ENCODE results near the gene SHROOM2. TPM values are rescaled to one million over a fixed set of nuclear protein-coding genes. Genes with fewer than 3 reads are reported as not detected.
A peak's percentile ranks its signal among the peaks of the same experiment; 100 is the strongest.

SHROOM2 gene
- total RNA-seq, 1 donor: not detected

DNA sequence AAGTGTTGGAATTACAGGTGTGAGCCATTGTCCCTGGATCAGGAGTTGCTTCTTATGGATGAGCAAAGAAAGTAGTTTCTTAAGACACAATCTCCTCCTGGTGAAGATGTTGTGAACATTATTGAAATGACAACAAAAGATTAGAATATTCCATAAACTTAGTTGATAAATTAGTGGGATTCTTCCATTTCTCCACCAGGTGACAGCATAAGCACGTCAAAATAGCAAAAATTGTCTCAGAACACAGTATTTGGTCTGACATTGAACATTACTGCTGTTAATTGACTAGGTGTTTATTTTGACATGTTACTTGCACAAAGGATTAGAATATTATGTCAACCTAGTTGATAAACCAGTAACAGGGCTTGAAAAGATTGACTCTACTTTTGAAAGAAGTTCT lies 202.5 kb downstream of the SHROOM2 start:
- TF ChIP-seq, protein P1, sequence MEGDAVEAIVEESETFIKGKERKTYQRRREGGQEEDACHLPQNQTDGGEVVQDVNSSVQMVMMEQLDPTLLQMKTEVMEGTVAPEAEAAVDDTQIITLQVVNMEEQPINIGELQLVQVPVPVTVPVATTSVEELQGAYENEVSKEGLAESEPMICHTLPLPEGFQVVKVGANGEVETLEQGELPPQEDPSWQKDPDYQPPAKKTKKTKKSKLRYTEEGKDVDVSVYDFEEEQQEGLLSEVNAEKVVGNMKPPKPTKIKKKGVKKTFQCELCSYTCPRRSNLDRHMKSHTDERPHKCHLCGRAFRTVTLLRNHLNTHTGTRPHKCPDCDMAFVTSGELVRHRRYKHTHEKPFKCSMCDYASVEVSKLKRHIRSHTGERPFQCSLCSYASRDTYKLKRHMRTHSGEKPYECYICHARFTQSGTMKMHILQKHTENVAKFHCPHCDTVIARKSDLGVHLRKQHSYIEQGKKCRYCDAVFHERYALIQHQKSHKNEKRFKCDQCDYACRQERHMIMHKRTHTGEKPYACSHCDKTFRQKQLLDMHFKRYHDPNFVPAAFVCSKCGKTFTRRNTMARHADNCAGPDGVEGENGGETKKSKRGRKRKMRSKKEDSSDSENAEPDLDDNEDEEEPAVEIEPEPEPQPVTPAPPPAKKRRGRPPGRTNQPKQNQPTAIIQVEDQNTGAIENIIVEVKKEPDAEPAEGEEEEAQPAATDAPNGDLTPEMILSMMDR (IDR thresholded peaks at IDR 0.05; ENCODE audit: insufficient read depth, low read length): peak; percentile 34
- peak; percentile 41 for DNase-seq (ENCODE audit: low read depth)
- H3K4me3 ChIP-seq (ENCODE audit: low read depth, low read length): no peak overlapping the region

GRCh38 chrX:9992061-9992460 lies 205.8 kb downstream of the SHROOM2 start:
- DNase-seq (ENCODE audit: low read depth): no peak
- no peak overlapping the region for H3K4me3 ChIP-seq (ENCODE audit: low read depth, low read length)
- TF ChIP-seq, protein P1 (IDR thresholded peaks at IDR 0.05; ENCODE audit: insufficient read depth, low read length): no peak

GRCh38 chrX:9992724-9993123 lies 206.5 kb downstream of the SHROOM2 start:
- no peak overlapping the region for H3K4me3 ChIP-seq (ENCODE audit: low read depth, low read length)
- DNase-seq (ENCODE audit: low read depth): no peak
- TF ChIP-seq, protein P1 (IDR thresholded peaks at IDR 0.05; ENCODE audit: insufficient read depth, low read length): no peak

- DNase-seq (ENCODE audit: low read depth): peak; percentile 90
- TF ChIP-seq, protein P1 (IDR thresholded peaks at IDR 0.05; ENCODE audit: insufficient read depth, low read length): peak; percentile 86
- H3K4me3 ChIP-seq (ENCODE audit: low read depth, low read length): no peak overlapping the region
These were observed 209.7 kb downstream of the SHROOM2 start for GRCh38 chrX:9995855-9996339.

- no peak for DNase-seq (ENCODE audit: low read depth)
- TF ChIP-seq, protein P1 (IDR thresholded peaks at IDR 0.05; ENCODE audit: insufficient read depth, low read length): no peak
- no peak overlapping the region for H3K4me3 ChIP-seq (ENCODE audit: low read depth, low read length)
These were observed 210.8 kb downstream of the SHROOM2 start for GRCh38 chrX:9997041-9997440.

- no peak overlapping the region for H3K4me3 ChIP-seq (ENCODE audit: low read depth, low read length)
- TF ChIP-seq, protein P1 (IDR thresholded peaks at IDR 0.05; ENCODE audit: insufficient read depth, low read length): no peak
- no peak for DNase-seq (ENCODE audit: low read depth)
These were observed 211.3 kb downstream of the SHROOM2 start for GRCh38 chrX:9997524-9997923.

Small RNA genes within 50 kb of the gene (small RNA-seq; reads per million reads assigned to genes)
- not detected for gene RF00019

Other genes starting within 250 kb of the SHROOM2 start
- 0.33 TPM in 1 of 2 replicates, not detected in the other for gene GPR143, start 20.6 kb upstream of the SHROOM2 start, total RNA-seq (ENCODE audit: low replicate concordance)
- gene CLDN34, start 180.9 kb downstream of the SHROOM2 start, total RNA-seq (ENCODE audit: low replicate concordance): not detected in 2 replicates

Data from fibroblast of the aortic adventitia (primary cell).